ENCODE results near the gene GADD45G.

Gene GADD45G

GRCh38 chr9:89632192-89632733, 27.5 kb downstream of the GADD45G start:
- DNase-seq: no peak

DNA sequence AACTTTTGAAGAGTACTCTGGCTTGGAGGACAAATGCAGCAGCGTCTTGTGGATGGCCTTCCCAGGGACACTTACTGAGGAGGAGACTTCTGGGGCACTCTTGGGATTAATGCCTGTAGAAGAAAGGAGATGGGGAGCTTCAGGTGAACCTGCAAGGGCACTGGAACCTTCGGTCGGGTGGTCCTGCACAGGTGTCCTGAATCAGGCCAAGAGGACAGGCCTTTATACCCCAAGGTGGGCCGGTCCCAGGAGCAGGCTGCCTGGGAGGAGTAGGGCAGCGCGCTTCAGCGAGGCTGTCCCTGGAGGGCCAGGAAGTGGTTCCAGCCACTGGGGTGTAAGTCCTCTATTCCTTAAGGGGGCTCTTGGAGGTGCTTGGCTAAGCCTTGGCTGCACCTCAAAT, 27.9 kb downstream of the GADD45G start:
- no peak for DNase-seq

GRCh38 chr9:89633404-89633803, 28.6 kb downstream of the GADD45G start:
- no peak for DNase-seq

DNA sequence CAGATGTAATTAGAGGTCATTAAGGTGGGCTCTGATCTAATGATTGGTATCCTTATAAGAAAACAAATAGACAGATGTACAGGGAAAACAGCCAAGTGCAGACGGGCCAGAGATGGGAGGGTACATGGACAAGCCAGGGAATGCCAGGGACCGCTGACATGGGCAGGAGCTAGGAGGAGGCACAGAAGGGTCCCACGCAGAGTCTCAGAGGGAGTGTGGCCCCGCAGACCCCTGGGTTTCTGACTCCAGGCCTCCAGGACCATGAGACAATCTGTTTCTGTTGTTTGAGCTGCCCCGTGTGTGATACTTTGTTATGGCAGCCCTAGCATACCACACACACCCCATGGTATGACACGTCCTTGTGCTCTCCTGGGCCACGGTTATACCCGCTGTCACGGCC, 29.1 kb downstream of the GADD45G start:
- no peak for DNase-seq

GRCh38 chr9:89634995-89635742, 30.4 kb downstream of the GADD45G start:
- DNase-seq: no peak

- DNase-seq: no peak
Observed at GRCh38 chr9:89635816-89636215, 31.0 kb downstream of the GADD45G start.

DNA sequence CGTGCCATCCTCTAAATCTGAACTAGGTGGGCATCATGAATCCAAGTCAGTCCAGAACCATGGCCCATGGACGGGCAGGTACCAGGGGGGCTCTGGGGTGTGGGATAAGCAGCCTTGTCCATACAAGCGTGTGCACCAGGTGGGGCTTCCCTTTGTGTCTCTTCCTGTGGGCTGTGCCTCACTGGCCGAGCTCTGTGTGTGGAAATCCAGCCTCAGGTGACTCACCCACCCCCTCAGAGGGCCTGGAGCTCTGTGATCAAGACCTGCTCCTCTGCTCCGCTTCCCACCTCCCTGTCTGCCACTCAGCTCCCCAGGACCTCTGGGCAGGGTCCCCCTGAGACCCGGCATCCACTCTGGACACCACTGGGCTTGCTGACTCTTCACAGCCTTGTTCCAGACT, 33.0 kb downstream of the GADD45G start:
- no peak for DNase-seq

DNA sequence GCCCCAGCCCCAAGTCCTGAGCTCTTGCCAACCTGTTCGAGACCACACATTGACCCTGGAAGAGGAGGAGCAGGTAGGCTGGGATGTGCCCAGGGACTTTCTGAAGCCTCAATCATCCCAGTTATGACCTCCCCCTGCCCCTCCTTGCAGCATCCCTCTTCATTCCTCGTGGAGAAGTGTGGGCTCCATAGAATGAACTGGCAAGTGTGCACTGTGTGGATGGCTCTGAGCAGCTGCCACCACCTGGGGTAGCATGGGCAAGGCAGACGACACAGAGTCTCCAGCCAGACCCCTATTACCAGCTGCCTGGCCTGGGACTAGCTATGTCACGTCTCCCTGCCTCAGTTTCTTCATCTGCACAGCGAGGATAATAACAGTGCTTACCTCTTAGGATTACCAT, 33.5 kb downstream of the GADD45G start:
- no peak for DNase-seq

DNA sequence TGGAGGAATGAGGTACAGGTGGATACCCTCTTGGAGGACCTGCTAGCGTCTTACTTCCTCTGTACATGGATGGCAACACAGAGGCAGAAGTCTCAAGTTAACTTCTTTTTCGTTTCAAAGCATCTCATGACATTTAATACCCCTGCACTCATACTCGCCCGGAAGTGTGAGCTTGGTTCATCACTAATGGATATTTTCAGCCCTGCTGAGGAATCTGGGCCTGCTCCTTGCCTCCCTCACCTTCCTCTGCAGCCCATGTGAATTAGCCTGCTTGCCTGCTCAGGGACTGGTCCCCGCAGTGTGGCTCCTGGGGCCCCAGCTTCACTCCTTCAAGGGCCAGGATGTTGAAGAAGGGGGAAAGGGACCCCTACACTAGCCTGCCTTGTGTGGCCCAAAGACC, 34.1 kb downstream of the GADD45G start:
- no peak for DNase-seq

DNA sequence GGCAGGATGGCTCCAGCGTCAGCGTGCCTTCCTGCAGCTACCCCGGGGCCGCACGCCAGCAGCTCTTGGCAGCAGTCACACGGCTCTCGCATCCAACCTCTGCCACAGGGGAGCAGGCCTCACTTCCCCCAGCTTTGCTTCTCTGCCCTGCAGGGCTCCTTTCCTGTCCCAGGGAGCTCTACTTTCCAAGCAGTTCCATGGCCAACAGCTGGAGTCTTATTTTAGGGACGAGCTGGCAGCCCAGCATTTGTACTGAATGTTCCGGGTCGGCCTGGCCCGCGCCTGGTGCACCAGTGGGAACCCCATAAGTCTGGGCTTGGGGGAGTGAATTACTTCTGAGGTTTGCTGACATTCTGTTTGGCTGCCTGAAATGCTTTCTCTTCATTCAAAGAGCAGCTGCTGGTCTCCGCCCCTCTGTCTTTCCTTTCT, 34.6 kb downstream of the GADD45G start:
- DNase-seq: no peak

DNA sequence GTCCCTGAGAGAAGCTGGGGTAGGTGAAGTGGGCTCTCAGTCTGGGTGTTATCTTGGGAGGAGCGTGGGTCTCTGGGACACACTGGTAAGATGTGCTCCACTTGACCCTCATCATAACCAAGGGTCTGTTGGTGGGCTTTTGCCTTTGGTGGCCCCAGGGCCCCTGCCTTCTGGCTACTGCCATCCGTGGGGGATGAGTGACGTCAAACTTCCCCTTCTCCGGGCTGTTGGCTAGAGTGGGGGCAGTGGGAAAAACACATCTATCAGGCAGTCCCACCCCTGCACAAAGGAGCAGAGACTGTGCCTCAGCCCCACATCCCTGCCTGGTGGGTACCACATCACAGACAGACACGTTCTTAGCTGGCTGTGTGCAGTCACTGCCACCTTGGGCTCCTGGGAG, 35.1 kb downstream of the GADD45G start:
- no peak for DNase-seq

- no peak for DNase-seq
Observed at GRCh38 chr9:89640361-89640760, 35.5 kb downstream of the GADD45G start.

- no peak for DNase-seq
Observed at GRCh38 chr9:89640801-89641200, 36.0 kb downstream of the GADD45G start.

- no peak for DNase-seq
Observed at GRCh38 chr9:89641980-89642379, 37.2 kb downstream of the GADD45G start.

DNA sequence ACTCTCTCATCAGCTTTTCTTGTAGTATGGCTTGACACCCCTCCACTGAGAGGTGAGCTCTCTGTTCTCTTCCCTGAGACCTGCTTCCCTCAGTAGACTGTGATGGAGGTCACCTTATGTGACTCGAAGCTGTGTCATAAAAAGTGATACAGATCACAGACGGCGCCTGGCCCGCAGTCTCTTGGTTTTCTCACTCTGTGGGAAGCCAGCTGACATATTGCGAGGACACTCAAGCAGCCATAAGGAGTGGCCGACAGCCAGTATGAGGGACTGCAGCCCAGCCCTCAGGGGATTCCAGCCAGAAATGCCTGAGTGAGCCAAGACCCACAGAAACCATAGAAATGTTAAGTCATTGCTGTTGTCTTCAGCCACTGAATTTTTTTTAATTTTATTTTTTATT, 38.0 kb downstream of the GADD45G start:
- DNase-seq: no peak

- no peak for DNase-seq
Observed at GRCh38 chr9:89646189-89646939, 41.6 kb downstream of the GADD45G start.

GRCh38 chr9:89647366-89648128, 42.7 kb downstream of the GADD45G start:
- DNase-seq: no peak

DNA sequence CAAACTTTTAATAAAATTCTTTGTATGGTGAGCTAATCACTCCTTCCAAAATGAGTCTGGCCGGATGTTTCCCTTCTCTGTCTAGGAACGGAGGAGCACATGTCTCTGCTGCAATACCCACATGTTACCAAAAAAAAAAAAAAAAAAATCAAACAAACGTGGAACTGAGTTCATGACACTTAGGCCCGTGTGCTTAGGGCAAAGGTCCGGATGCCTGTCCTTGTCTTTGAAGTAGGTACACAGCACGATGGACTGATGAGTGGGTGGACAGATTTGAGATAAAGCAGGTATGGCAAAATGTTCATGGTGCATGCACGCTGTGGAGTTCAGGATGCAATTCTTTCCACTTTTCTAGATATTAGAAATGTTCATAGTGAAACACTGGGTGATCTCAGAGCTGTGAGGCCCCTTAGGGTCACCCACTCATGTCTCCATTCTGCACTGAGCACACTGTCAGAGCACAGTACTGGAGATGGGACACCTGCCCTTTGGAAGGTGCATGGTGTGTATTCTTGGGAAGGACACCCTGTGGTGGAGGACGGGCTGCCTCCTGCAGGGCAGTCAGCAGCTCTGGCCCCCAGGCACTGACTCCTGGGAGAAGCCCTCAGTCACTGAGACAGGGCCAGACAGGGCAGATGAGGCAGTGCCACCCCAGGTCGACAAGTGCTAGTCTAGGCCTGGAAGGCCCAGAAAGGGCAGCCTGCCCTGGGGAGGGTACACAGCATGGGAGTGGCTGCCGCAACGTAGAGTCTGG, 43.6 kb downstream of the GADD45G start:
- no peak for DNase-seq

DNA sequence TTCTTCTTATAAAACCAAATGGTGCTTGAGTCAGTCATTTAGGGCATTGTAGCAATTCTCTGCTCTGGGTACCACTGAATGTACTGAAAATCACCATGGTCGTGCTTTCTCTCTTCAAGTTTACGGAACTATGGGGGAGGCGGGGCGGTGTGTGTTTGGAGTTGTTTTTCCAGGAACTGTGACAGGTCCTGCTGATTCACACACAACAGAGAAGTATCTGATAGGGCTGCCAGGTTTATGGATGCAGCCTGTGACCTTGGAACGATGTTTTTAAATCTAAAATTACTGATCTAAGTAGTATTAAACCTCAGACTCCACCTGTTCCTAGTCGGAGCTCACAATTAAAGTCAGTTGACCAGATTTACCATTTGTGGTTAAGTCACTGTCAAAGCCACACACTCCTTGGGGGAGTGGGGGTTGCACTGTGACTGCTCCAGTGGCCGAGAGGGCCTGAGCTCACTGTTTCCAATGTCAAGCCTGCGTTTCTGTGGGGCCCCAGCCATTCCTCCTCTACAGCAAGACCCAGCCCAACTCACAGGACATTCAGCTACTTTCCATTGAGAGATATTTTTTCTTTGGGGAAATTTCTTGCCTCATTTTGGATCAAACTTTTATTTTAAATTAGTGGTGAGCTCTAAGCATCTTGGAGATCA, 44.4 kb downstream of the GADD45G start:
- DNase-seq: no peak

DNA sequence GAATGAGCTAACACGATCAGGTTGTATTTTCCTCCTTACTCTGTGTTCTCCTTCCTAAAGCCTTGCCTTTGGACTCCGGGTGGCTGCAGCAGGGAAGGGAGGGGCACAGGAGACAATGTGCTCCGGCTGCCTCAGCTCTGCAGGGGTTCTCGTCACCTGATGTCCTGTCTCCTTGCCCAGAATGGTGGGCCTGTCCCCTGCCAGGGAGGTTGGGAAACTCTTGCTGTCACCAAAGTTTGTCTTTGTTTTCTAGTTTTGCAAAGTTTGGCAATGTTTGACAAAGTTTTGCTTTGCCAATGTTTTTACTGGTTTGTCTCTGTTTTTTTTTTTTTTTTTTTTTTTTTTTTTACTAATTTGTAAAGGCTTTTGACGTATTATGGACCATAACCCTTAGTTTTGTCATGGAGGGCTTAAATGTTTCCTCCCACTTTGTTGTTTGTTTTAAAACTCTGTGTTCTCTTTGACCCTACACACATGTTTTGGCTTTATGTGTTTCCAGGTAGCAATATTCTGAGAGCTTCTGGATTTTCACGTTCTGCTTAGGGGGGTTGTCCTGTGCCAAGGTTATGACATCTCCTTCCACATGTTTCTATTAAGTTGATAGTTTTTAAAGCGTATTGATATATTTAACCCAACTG, 49.3 kb downstream of the GADD45G start:
- no peak for DNase-seq
